HepG2 (cell line): ENCODE measurements around the gene SLC16A1. TPM values are rescaled to one million over a fixed set of nuclear protein-coding genes. Genes with fewer than 3 reads are reported as not detected.
"Not testable (repeated sequence)": the region's sequence is repeated elsewhere in the genome, so short reads cannot be mapped to it uniquely, and the experiment has no call there.

Source experiments
- ATAC-seq: fragments of 200-7000 bp; cut with Tn5 transposase; 3 replicates; pipeline ENCODE4 v1.9.1; 2020; ENCODE audit warnings: mild to moderate bottlenecking, moderate library complexity
- BruUV-seq: library from RNA; stranded (reverse); fragments of 400-500 nt; replicated peaks from 2 replicates; lab custom pipeline; 2021; lab: Mats Ljungman, UMichigan
- CTCF ChIA-PET: fragments of 300-600 bp; formaldehyde crosslinking; extraction: SDS; loops from one replicate; lab custom pipeline; 2021; ENCODE audit warnings: low total read pairs, inconsistent platforms, low intra/inter-chr PET ratio; lab: Yijun Ruan, JAX
- POLR2A ChIA-PET: fragments of 350-600 bp; sonication (Branson Sonifier 250); formaldehyde crosslinking; loops from one replicate; lab custom pipeline; 2020; ENCODE audit warnings: antibody characterized with exemption, inconsistent platforms; lab: Yijun Ruan, JAX
- DNase-seq: peaks from one replicate; pipeline ENCODE4 v3.0.0-alpha.2; 2015; ENCODE audit warnings: low spot score
- FAIRE-seq: peaks from 3 replicates; lab custom pipeline; 2011; peaks lifted over from hg19 to GRCh38; lab: Jason Lieb, UNC
- H2AFZ ChIP-seq: one replicate; pipeline ENCODE4 v1.6.1; 2011; ENCODE audit warnings: low read length, inconsistent platforms
- H3K27ac ChIP-seq: fragments of 300-600 bp; 3 replicates; pipeline ENCODE4 v1.8.0; 2011; ENCODE audit warnings: mixed run types, mild to moderate bottlenecking, mixed read lengths, low read length, inconsistent platforms; ENCODE audit not compliant: insufficient read depth; ENCODE audit errors: extremely low read length
- H3K27me3 ChIP-seq, 2 experiments: fragments of 200-600 bp in 1 of 2; 2 replicates in 1 of 2; 3 replicates in 1 of 2; pipeline versions ENCODE4 v1.6.0 to v1.8.0; 2011; ENCODE audit warnings: low read length in 2 of 2, mild to moderate bottlenecking in 2 of 2, moderate library complexity in 2 of 2, inconsistent platforms in 1 of 2; ENCODE audit not compliant: insufficient read depth in 2 of 2, control insufficient read depth in 1 of 2
- H3K36me3 ChIP-seq, 2 experiments: fragments of 200-600 bp in 1 of 2; replicated peaks in 1 of 2; 2 replicates in 1 of 2; 3 replicates in 1 of 2; pipeline versions ENCODE4 v1.5.1 to v1.8.0; 2011; ENCODE audit warnings: low read length in 2 of 2, inconsistent platforms in 1 of 2; ENCODE audit not compliant: insufficient read depth in 2 of 2, control insufficient read depth in 1 of 2
- H3K4me1 ChIP-seq: 2 replicates; pipeline ENCODE4 v1.5.1; 2012; ENCODE audit warnings: low read length, inconsistent platforms; ENCODE audit not compliant: insufficient read depth
- H3K4me2 ChIP-seq: 2 replicates; pipeline ENCODE4 v1.6.0; 2011; ENCODE audit warnings: low read depth, low read length, inconsistent platforms
- H3K4me3 ChIP-seq, 3 experiments: fragments of 200-600 bp in 1 of 3; sonication (generic), shearing (Covaris generic) in 1 of 3; replicated peaks in 1 of 3; 2 replicates each; pipeline ENCODE4 v1.5.1; 2011 to 2016; ENCODE audit warnings: low read length in 3 of 3, inconsistent platforms in 2 of 3, low read depth in 2 of 3, mild to moderate bottlenecking in 2 of 3, control low read depth in 1 of 3, mixed read lengths in 1 of 3; ENCODE audit not compliant: insufficient read depth in 1 of 3
- H3K79me2 ChIP-seq: one replicate; pipeline ENCODE4 v1.6.1; 2011; ENCODE audit warnings: low read length, inconsistent platforms; ENCODE audit not compliant: insufficient read depth
- H3K9ac ChIP-seq: 2 replicates; pipeline ENCODE4 v1.6.0; 2011; ENCODE audit warnings: mild to moderate bottlenecking, low read depth, low read length, inconsistent platforms; ENCODE audit not compliant: insufficient read depth
- H3K9me3 ChIP-seq: 2 replicates; pipeline ENCODE4 v1.5.1; 2012; ENCODE audit warnings: mild to moderate bottlenecking, low read length
- H4K20me1 ChIP-seq: 2 replicates; pipeline ENCODE4 v1.6.0; 2011; ENCODE audit warnings: inconsistent platforms, mild to moderate bottlenecking, low read length, moderate library complexity; ENCODE audit not compliant: insufficient read depth
- IKZF5 ChIP-seq: IDR thresholded peaks from 2 replicates; pipeline ENCODE4 v1.6.1; 2018; ENCODE audit warnings: missing genetic modification reagents, mild to moderate bottlenecking, missing compliant biosample characterization
- MAFK ChIP-seq, 2 experiments: IDR thresholded peaks in 1 of 2; conservative IDR thresholded peaks in 1 of 2; 2 replicates each; pipeline ENCODE4 v1.6.1; 2011; ENCODE audit warnings: improper control_type of control experiment in 2 of 2, low read length in 2 of 2
- MTA3 ChIP-seq: sonication (generic); formaldehyde crosslinking; IDR thresholded peaks from 2 replicates; pipeline ENCODE4 v1.4.0; 2020; ENCODE audit warnings: missing genetic modification reagents
- NRL ChIP-seq: sonication (generic); formaldehyde crosslinking; IDR thresholded peaks from 2 replicates; pipeline ENCODE4 v1.5.0; 2020; ENCODE audit warnings: missing genetic modification reagents, mild to moderate bottlenecking, moderate library complexity, borderline replicate concordance
- PHB2 ChIP-seq: fragments of 450-650 bp; IDR thresholded peaks from 2 replicates; pipeline ENCODE4 v1.6.1; 2018; ENCODE audit not compliant: partially characterized antibody
- ZNF503 ChIP-seq: sonication (generic); formaldehyde crosslinking; IDR thresholded peaks from 2 replicates; pipeline ENCODE4 v1.4.0; 2020; ENCODE audit warnings: missing genetic modification reagents
- WGBS: methylation state at CpG from one replicate; pipeline ENCODE4 v1.1.6; 2017; ENCODE audit warnings: low lambda C conversion rate; 5-methylcytosine and 5-hydroxymethylcytosine counted together
- in situ Hi-C: cut with HindIII; loops from 2 replicates; pipeline ENCODE4 v1.10.0; 2017; ENCODE audit warnings: low pct_unique_long_range_greater_than_20kb; ENCODE audit not compliant: extremely low pct_ligation_motif_present
- intact Hi-C: fragments of 100-400 bp; cut with micrococcal nuclease; formaldehyde crosslinking; loops from one replicate; pipeline ENCODE4 v1.10.0; 2022; ENCODE audit not compliant: unreplicated experiment
- polyA plus RNA-seq, 8 experiments: library from polyadenylated mRNA; depleted of rRNA in 3 of 8; stranded (reverse) in 7 of 8; unstranded in 1 of 8; fragments of >200 nt; fragmentation: Illumina TruSeq in 4 of 8; extraction: Trizol in 4 of 8; gene quantifications; 2 replicates each; pipeline versions ENCODE4 v1.2.1 to v1.2.3, GENCODE V29; 2011 to 2016; ENCODE audit warnings: low read depth in 4 of 8, missing spikeins in 1 of 8, mixed read lengths in 1 of 8; ENCODE audit not compliant: insufficient read depth in 1 of 8
- total RNA-seq, 5 experiments: library from RNA; depleted of rRNA; stranded (reverse); fragments of >200 nt; fragmentation: Illumina TruSeq; extraction: Trizol; gene quantifications; 2 replicates each; pipeline ENCODE4 v1.2.3, GENCODE V29; 2016; ENCODE audit warnings: low read depth in 1 of 5

Gene SLC16A1
- total and polyA plus RNA-seq, 2 of the 13 experiments (the other 11 are each of a cell fraction or from before 2014, with no cell fraction given): 106 to 142 TPM

- BruUV-seq: no TSS peak
- intact Hi-C loops: no loop called here
- Histone ChIP-seq H4K20me1 (no peaks in the 10 kb centered on the region), H3K27me3 (no peaks in the 10 kb centered on the region), H3K4me3 (no peak overlapping the region), H3K9ac (no peak overlapping the region), H3K4me2 (no peak overlapping the region), H2AFZ (no peak overlapping the region), H3K4me1 (peaks cover under 1% of the 10 kb centered on the region; the same call in 1 of the 2 replicates), H3K9me3 (peaks cover 5% of the 10 kb centered on the region), H3K27ac (no peak overlapping the region), H3K36me3 (no peaks in the 10 kb centered on the region), H3K79me2 (no peaks in the 10 kb centered on the region)
- FAIRE-seq: no peak
- ChIA-PET CTCF (no interaction called here), POLR2A (no interaction called here)
- in situ Hi-C loops: no loop called here
- no peak for ATAC-seq
- no peak for DNase-seq
- no peak for TF ChIP-seq ZNF503 (CRISPR knock-in tag)
- no peak for TF ChIP-seq MTA3
- no peak for TF ChIP-seq PHB2
- no peak for TF ChIP-seq IKZF5 (CRISPR knock-in tag)
- WGBS: 0% methylated on average over 2 of the region's 2 CpGs
Observed at GRCh38 chr1:112888630-112889029, 67.4 kb downstream of the SLC16A1 start.

GRCh38 chr1:112887599-112888283 is 68.3 kb downstream of the SLC16A1 start:
- H3K79me2 ChIP-seq: no peaks in the 10 kb centered on the region
- H3K9me3 ChIP-seq: no peaks in the 10 kb centered on the region
- POLR2A ChIA-PET: no interaction called here
- no peak for DNase-seq
- H3K27ac ChIP-seq: no peak overlapping the region
- intact Hi-C loops: no loop called here
- H3K9ac ChIP-seq: no peak overlapping the region
- in situ Hi-C loops: no loop called here
- H3K4me3 ChIP-seq: no peak overlapping the region
- H3K4me1 ChIP-seq: peaks cover 10% of the 10 kb centered on the region
- TF ChIP-seq MAFK (conservative IDR thresholded peaks at IDR 0.05 in 1 of 2, IDR thresholded peaks at IDR 0.05 in 1 of 2; ENCODE audit: low read length in 2 of 2) (peak; percentile 53 to 63), NRL (CRISPR knock-in tag) (no peak)
- no peak for FAIRE-seq
- no peaks in the 10 kb centered on the region for H3K36me3 ChIP-seq
- WGBS: 64% methylated on average over 10 of the region's 10 CpGs
- no peaks in the 10 kb centered on the region for H3K27me3 ChIP-seq
- H4K20me1 ChIP-seq: no peaks in the 10 kb centered on the region
- no TSS peak for BruUV-seq
- CTCF ChIA-PET: no interaction called here
- no peak; the same call in 2 of the 3 replicates for ATAC-seq
- H3K4me2 ChIP-seq: no peak overlapping the region
- H2AFZ ChIP-seq: no peak overlapping the region

GRCh38 chr1:112884996-112885395 is 71.0 kb downstream of the SLC16A1 start:
- FAIRE-seq, CTCF ChIA-PET: not testable (repeated sequence)
- peaks cover 26% of the 10 kb centered on the region for H3K4me1 ChIP-seq

More at GRCh38 chr1:112884996-112885395, 71.0 kb downstream of the SLC16A1 start:
- H4K20me1 ChIP-seq, ATAC-seq, H3K27ac ChIP-seq, H3K79me2 ChIP-seq, H2AFZ ChIP-seq, H3K4me2 ChIP-seq, H3K27me3 ChIP-seq, H3K9ac ChIP-seq, BruUV-seq, POLR2A ChIA-PET, H3K36me3 ChIP-seq, H3K4me3 ChIP-seq, H3K9me3 ChIP-seq, DNase-seq: not testable (repeated sequence)
- in situ Hi-C loops: loop anchor here (5.0 kb wide), 1 partner anchor 157 kb away; no protein-coding TSS in a partner anchor
- 49% methylated on average over 4 of the region's 5 CpGs for WGBS
- intact Hi-C loops: loop anchor here (5.0 kb wide), 1 partner anchor 72 kb away; the partner anchor contains the start of gene SLC16A1
